ENCODE measurements around the gene PCDHA1.

PCDHA1 gene

DNA sequence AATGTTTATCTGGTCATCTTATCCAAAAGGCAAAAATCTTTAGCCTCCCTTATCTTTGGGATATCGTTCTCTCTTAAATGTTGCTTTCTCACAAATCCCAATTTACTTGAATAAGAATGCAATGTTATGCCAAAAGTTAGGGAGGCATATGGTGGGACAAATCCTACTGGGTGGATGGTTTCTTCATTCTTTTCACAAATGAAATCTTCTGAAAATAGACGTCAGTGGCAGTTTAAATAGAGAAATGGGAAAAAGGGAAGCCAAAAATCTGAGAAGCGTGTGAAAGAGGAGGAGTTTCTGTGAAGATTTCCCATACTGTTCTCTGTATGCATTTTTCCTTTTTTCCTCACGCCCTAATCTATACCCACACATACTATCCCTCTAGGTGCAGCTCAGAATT lies 137.7 kb downstream of the PCDHA1 start:
- DNase-seq (ENCODE audit: low spot score), result no peak

DNA sequence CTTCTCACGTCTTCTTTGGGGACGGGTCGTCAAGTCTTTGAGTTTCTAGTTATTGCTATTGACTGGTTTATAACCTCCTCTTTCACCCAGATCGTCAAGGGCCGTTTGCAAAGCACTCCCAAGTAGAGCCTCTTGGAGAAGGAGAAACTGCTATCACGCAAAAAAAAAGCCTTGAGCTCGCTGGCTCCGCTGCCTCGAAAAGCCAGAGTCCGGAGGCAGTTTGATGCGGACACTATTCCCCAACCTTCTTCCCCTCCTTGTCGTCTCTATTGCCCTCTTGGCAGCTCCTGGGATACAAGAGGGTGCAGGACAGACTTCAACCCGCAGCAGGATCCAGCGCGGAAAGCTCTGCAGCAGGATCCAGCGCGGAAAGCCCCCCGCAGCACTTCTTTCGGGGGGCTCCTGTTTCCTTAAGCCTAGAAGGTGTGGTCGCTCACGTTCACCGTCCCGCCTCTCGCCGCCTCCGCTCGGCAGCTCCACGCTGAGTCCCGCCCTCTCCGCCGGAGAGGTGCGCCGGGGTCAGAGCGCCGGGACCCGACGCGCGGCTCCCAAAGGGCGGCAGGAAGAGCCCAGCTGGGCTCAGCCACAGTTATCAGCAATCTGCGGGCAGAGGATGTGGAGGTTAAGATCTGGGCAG lies 140.0 kb downstream of the PCDHA1 start, which contains the start of gene PCDHAC1:
Gene PCDHAC1 (plus strand): TSS at position 494 of the 637 bp plus-strand sequence. CDS start 594 bp downstream, outside the sequence.
- DNase-seq (ENCODE audit: low spot score), result no peak

DNA sequence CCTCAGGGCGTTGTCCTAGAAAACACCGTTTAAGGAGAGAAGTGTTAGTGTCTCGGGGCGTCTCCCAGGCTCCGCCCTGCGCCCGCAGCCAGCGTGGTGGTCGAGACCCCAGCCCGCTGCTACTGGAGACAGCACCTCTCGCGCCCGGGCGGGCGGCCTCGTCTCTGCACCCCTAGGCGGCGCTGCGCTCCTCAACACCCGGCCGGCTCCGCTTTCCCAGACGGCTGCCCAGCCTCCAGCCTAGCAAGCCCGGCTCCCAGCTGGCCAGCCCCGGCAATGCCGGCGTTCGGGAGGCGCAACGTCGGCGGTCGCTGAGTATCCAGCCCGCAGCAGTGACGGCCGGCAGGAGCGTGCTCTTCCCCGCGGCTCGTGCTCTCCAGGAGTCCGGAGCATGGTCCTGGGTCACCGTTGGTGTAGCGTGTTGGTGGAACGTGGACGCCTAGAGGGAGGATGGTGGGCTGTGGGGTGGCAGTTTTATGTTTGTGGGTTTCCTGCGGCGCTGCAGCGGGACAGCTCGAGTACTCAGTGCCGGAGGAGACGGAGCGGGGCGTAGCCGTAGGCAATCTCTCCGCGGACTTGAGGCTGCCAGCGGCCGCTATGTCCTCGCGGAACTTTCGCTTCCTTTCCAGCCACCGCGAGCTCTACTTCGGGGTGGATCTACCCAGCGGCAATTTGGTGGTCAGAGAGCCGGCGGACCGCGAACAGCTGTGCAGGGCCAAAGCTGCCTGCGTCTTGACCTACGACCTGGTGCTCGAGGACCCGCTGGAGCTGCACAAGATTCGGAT lies 140.7 kb downstream of the PCDHA1 start:
- DNase-seq (ENCODE audit: low spot score), result no peak

DNA sequence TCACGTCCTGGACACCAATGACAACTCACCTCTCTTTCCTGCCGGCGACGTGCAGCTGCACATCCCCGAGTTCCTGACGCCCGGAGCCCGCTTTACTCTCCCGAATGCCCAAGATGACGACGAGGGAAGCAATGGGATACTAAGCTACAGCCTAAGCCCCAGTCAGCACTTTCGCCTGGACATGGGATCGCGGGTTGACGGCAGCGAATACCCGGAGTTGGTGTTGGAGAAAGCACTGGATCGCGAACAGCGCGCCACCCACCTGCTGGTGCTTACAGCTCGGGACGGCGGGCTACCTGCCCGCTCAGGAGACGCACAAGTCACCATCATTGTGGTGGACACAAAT lies 141.3 kb downstream of the PCDHA1 start:
- no peak for DNase-seq (ENCODE audit: low spot score)

GRCh38 chr5:140934964-140935606 lies 149.1 kb downstream of the PCDHA1 start:
- no peak for DNase-seq (ENCODE audit: low spot score)

DNA sequence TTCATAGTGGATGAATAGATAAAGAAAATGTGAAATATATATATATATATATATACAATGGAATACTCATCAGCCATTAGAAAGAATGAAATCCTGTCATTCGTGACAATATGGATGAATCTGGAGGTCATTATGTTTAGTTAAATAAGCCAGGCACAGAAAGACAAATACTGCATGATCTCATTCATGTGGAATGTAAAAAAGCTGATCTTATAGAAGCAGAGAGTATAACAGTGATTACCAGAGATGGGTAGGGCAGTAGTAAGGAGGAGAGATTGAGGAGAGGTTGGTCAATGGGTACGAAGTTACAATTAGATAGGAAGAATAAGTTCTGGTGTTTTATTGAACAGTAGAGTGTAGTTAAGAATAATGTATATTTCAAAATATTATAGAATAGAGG lies 160.6 kb downstream of the PCDHA1 start:
- DNase-seq (ENCODE audit: low spot score), result no peak

- DNase-seq (ENCODE audit: low spot score), result no peak
Observed at GRCh38 chr5:140951636-140952035, 165.7 kb downstream of the PCDHA1 start.

- DNase-seq (ENCODE audit: low spot score), result no peak
Observed at GRCh38 chr5:140953234-140953633, 167.3 kb downstream of the PCDHA1 start.

- no peak for DNase-seq (ENCODE audit: low spot score)
Observed at GRCh38 chr5:140962190-140962589, 176.2 kb downstream of the PCDHA1 start.

DNA sequence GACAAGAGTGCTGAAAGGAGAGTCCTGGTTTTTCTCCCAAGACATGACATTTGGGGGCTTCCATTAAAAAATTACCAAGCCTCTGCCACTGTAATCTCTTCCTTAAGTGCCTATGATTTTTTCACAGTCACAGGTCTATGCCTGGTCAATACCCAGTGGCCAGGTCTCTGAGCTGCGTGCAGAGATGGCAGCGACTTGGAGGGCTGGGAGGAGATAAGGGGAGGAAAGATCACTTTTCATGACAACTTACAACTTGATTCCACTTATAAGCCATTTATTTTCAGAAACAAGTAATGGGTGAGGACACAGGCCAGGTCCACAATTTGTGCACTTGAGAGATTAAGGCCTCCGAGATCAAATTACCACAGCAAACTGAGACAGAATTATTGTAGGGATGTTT lies 178.4 kb downstream of the PCDHA1 start:
- no peak for DNase-seq (ENCODE audit: low spot score)

DNA sequence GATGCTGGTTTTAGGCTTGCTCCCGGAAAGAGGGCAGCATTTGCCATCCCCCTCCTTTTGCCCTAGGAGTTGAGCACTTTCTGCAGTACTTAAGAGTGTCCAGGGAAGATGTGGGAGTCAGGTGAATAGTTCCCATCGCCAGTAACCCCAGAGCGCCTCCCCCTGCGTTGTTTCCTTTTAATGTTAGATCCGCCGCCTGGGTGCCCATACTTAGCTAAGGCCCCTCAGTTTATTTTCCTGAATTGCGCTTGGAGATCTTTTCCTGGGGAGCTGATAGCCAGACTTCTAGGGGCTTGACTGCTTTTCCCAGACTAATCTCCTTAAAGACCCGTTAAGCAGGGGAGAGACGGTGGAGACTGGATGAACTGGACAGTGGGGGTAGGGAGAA lies 180.0 kb downstream of the PCDHA1 start:
- DNase-seq (ENCODE audit: low spot score), result no peak

DNA sequence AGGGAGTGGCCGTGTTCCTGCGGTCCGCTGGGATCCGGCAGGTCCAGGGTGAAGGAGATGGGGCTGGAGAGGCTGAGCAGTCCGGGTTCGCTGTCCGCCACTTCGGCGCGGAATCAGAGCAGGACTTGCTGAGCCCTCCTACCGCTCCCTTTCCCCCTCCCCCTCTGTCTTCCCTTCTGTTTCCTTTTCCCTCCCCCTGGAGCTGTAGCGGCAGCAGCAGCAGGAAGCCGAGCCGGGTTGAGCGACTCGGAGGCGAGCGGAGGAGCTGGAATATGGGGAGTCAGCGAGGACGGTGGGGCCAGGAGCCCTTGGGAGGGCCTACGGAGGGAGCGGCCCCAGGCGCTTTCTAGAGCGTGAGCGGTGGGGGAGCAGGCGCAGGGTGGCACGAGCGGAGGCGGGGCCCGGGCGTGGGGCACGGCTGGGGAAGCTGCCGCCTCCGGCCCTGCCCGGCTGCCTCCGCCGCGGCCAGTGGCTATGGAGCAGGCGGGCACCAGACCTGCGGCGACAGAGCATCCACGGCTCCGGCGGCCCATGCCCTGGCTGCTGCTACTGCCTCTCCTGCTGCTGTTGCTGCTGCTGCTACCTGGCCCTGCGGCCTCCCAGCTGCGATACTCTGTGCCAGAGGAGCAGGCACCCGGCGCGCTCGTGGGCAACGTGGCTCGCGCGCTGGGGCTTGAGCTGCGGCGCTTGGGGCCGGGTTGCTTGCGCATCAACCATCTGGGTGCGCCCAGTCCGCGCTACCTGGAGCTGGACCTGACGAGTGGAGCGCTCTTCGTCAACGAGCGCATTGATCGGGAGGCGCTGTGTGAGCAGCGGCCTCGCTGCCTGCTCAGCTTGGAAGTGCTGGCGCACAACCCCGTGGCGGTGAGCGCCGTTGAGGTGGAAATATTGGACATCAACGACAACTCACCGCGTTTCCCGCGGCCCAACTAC lies 180.6 kb downstream of the PCDHA1 start, which contains the start of gene PCDHAC2:
Gene PCDHAC2 (plus strand): TSS at position 184 of the 933 bp plus-strand sequence. CDS start 291 bp downstream, at position 475.
- DNase-seq (ENCODE audit: low spot score), result no peak

GRCh38 chr5:140967226-140967893 lies 181.4 kb downstream of the PCDHA1 start:
- no peak for DNase-seq (ENCODE audit: low spot score)

GRCh38 chr5:140969880-140970279 lies 183.9 kb downstream of the PCDHA1 start:
- no peak for DNase-seq (ENCODE audit: low spot score)

DNA sequence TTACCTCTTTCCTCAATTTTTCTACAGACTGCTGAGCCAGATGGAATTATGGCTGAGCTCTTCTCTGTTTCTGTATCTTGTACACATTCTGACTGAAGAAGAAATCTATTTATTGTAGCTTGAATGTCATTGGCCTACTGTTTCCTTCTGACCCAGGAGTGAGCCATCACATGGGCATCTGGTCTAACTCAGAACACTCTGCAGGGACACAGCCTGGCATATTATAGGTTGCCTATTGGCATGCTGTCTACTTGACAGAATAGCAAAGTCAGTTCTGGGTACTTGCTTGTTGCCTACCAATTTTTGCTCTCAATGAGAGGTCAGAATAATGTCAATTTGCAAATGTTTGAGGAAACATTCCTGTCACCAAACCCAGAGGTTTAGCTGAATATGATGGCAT lies 187.6 kb downstream of the PCDHA1 start:
- DNase-seq (ENCODE audit: low spot score), result no peak

DNA sequence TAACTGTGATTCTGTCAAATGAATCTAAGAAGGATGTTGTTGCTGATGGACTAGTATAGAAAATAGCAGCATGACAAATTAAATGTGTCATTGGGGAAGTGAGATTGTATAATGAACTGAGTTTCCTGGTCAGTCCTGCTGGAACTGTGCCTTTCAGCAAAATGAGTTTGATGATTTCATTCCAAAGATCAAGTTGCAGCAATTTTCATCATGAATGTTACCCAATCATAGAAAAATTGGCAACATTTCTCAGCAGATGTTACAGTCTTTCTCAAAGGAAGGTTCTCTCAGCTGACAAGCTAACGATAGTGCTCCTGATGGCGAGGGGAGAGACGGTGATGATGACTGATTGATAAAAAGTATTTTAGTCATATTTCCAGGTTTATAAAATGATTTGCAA lies 191.1 kb downstream of the PCDHA1 start:
- DNase-seq (ENCODE audit: low spot score), result no peak

- DNase-seq (ENCODE audit: low spot score), result no peak
Observed at GRCh38 chr5:140978260-140978659, 192.3 kb downstream of the PCDHA1 start.

DNA sequence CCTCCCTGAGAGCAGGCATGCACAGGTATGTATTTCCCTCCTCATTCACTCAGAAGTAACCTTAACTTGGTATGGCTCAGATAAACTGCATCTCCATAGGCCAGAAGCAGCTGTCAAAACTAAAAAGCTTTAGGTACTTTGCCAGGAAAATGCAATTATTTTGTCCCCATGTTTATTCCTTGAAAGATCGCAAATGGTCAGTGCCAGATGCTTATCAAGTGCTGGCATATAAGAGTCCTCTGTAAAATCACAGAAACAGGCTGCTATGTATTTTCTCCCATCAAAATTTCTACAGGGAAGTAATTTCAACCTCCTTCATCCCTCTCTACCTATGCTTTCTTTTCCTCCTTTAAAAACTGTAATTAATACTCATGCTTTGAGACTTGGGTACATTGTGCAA lies 193.0 kb downstream of the PCDHA1 start:
- no peak for DNase-seq (ENCODE audit: low spot score)

- DNase-seq (ENCODE audit: low spot score), result no peak
Observed at GRCh38 chr5:140982083-140982716, 196.3 kb downstream of the PCDHA1 start.

- DNase-seq (ENCODE audit: low spot score), result no peak
Observed at GRCh38 chr5:140986117-140986521, 200.2 kb downstream of the PCDHA1 start.

DNA sequence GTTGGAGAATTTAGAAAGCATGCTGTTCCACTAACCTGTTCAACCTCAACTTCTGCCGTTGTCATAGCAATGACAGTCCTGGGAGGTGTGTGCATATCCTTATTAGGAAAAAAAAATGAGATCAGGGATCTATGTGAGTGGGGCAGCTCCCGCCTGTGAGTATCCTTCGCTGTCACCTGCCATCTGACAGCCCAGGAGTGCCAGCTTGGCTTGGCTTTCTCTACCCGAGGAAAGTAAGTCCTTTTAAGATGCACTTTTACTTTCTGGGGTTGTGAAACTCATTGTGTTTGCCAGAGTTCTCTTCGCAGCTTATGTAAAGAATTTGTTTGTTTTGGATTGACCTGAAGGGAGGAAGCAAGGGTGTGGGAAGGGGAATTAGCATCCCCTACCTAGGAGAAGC lies 202.2 kb downstream of the PCDHA1 start:
- no peak for DNase-seq (ENCODE audit: low spot score)

All from hematopoietic multipotent progenitor cell treated with erythropoietin and hydrocortisone succinate and interleukin-3 and kit ligand, for 15 days (in vitro differentiated cells).